Forelimb muscle (tissue), 1 donor: ENCODE measurements around the gene LIN7A. TPM values are rescaled to one million over a fixed set of nuclear protein-coding genes. Genes with fewer than 3 reads are reported as not detected.
"Not testable (repeated sequence)": the region's sequence is repeated elsewhere in the genome, so short reads cannot be mapped to it uniquely, and the experiment has no call there.

Experiments
- DNase-seq: peaks from one replicate; pipeline ENCODE4 v3.0.0-alpha.2; 2013; ENCODE audit warnings: low read depth
- polyA plus RNA-seq: library from polyadenylated mRNA; unstranded; fragments of 120-200 nt; gene quantifications from one replicate; pipeline ENCODE4 v1.2.1, GENCODE V29; 2013; ENCODE audit not compliant: insufficient read length

Gene LIN7A
- polyA plus RNA-seq, 1 donor: 2.3 TPM

- DNase-seq: no peak
These were observed 126.9 kb downstream of the LIN7A start for GRCh38 chr12:80810874-80811273.

GRCh38 chr12:80807640-80808288, 130.0 kb downstream of the LIN7A start:
- DNase-seq: no peak

- DNase-seq: no peak
These were observed 132.6 kb downstream of the LIN7A start for GRCh38 chr12:80805106-80805505.

GRCh38 chr12:80802652-80803400, 134.9 kb downstream of the LIN7A start:
- DNase-seq: no peak

GRCh38 chr12:80798281-80798680, 139.5 kb downstream of the LIN7A start:
- DNase-seq: no peak

- DNase-seq: peak; percentile 29
These were observed 143.2 kb downstream of the LIN7A start for GRCh38 chr12:80794551-80794950.

- no peak for DNase-seq
These were observed 144.9 kb downstream of the LIN7A start for GRCh38 chr12:80792861-80793260.

- DNase-seq: no peak
These were observed 145.9 kb downstream of the LIN7A start for GRCh38 chr12:80791863-80792262.

- DNase-seq: not testable (repeated sequence)
These were observed 149.3 kb downstream of the LIN7A start for GRCh38 chr12:80788407-80788806.

- not testable (repeated sequence) for DNase-seq
These were observed 154.7 kb downstream of the LIN7A start for GRCh38 chr12:80782963-80783470.

- no peak for DNase-seq
These were observed 156.4 kb downstream of the LIN7A start for GRCh38 chr12:80781313-80781712.

GRCh38 chr12:80780746-80781145, 157.0 kb downstream of the LIN7A start:
- DNase-seq: no peak

GRCh38 chr12:80778005-80778541, 159.7 kb downstream of the LIN7A start:
- DNase-seq: no peak

- no peak for DNase-seq
These were observed 160.1 kb downstream of the LIN7A start for GRCh38 chr12:80777587-80777986.

- no peak for DNase-seq
These were observed 161.0 kb downstream of the LIN7A start for GRCh38 chr12:80776706-80777105.

- no peak for DNase-seq
These were observed 166.8 kb downstream of the LIN7A start for GRCh38 chr12:80770958-80771357.

GRCh38 chr12:80769553-80770140, 168.1 kb downstream of the LIN7A start:
- DNase-seq: no peak

- no peak for DNase-seq
These were observed 170.8 kb downstream of the LIN7A start for GRCh38 chr12:80766897-80767296.

- DNase-seq: no peak
These were observed 171.5 kb downstream of the LIN7A start for GRCh38 chr12:80766210-80766609.

- DNase-seq: no peak
These were observed 173.9 kb downstream of the LIN7A start for GRCh38 chr12:80763874-80764273.

- DNase-seq: no peak
These were observed 175.9 kb downstream of the LIN7A start for GRCh38 chr12:80761838-80762237.

GRCh38 chr12:80756875-80757274, 180.9 kb downstream of the LIN7A start:
- DNase-seq: no peak
